Smooth muscle cell (in vitro differentiated cells): ENCODE measurements around the gene ACVR1C. TPM values are rescaled to one million over a fixed set of nuclear protein-coding genes. Genes with fewer than 3 reads are reported as not detected.
A peak's percentile ranks its signal among the peaks of the same experiment; 100 is the strongest.

ENCODE experiments used
- DNase-seq: peaks from one replicate; lab custom pipeline; 2025; ENCODE audit not compliant: unreplicated experiment; lab: John Stamatoyannopoulos, UW
- H2AFZ ChIP-seq: fragments of 200-600 bp; sonication (generic); 2 replicates; pipeline ENCODE4 v1.6.0; 2016; ENCODE audit warnings: antibody characterized with exemption, low read depth, mild to moderate bottlenecking
- H3F3A ChIP-seq: fragments of 200-600 bp; sonication (generic); 2 replicates; pipeline ENCODE4 v1.6.0; 2017; ENCODE audit warnings: antibody characterized with exemption, low read depth
- H3K27ac ChIP-seq: fragments of 200-600 bp; sonication (generic); 2 replicates; pipeline ENCODE4 v1.5.1; 2016; ENCODE audit warnings: low read depth, mild to moderate bottlenecking
- H3K27me3 ChIP-seq: fragments of 200-600 bp; sonication (generic); 2 replicates; pipeline ENCODE4 v1.6.1; 2016; ENCODE audit warnings: low read depth, mild to moderate bottlenecking
- H3K36me3 ChIP-seq: fragments of 200-600 bp; sonication (generic); 2 replicates; pipeline ENCODE4 v1.5.1; 2016; ENCODE audit warnings: low read depth
- H3K4me1 ChIP-seq: fragments of 200-600 bp; sonication (generic); 2 replicates; pipeline ENCODE4 v1.5.1; 2016; ENCODE audit warnings: low read depth
- H3K4me2 ChIP-seq: fragments of 200-600 bp; sonication (generic); 2 replicates; pipeline ENCODE4 v1.6.0; 2016; ENCODE audit warnings: mild to moderate bottlenecking
- H3K4me3 ChIP-seq: fragments of 200-600 bp; sonication (generic); 2 replicates; pipeline ENCODE4 v1.5.1; 2016; ENCODE audit warnings: mild to moderate bottlenecking
- H3K79me2 ChIP-seq: fragments of 200-600 bp; sonication (generic); 2 replicates; pipeline ENCODE4 v1.6.0; 2016; ENCODE audit warnings: low read depth, mild to moderate bottlenecking
- H3K9ac ChIP-seq: fragments of 200-600 bp; sonication (generic); 2 replicates; pipeline ENCODE4 v1.6.0; 2016; ENCODE audit warnings: low read depth
- H3K9me3 ChIP-seq: fragments of 200-600 bp; sonication (generic); replicated peaks from 2 replicates; pipeline ENCODE4 v1.5.1; 2016; ENCODE audit warnings: low read depth
- H4K20me1 ChIP-seq: fragments of 200-600 bp; sonication (generic); 2 replicates; pipeline ENCODE4 v1.6.0; 2016; ENCODE audit warnings: low read depth
- CTCF ChIP-seq: fragments of 200-600 bp; sonication (generic); IDR thresholded peaks from 2 replicates; pipeline ENCODE4 v1.5.1; 2017; ENCODE audit warnings: borderline replicate concordance, mild to moderate bottlenecking, antibody characterized with exemption; ENCODE audit not compliant: insufficient read depth, poor library complexity, severe bottlenecking
- WGBS: methylation state at CpG from one replicate; pipeline ENCODE4 v1.1.7; 2016; ENCODE audit warnings: low lambda C conversion rate; 5-methylcytosine and 5-hydroxymethylcytosine counted together
- polyA plus RNA-seq: library from polyadenylated mRNA; unstranded; fragments of >200 nt; fragmentation: Nextera tagmentation; extraction: Ambion mirVana; gene quantifications from 2 replicates; pipeline ENCODE4 v1.2.1, GENCODE V29; 2016
- total RNA-seq: library from RNA; depleted of rRNA; stranded (reverse); fragments of >200 nt; gene quantifications from 2 replicates; pipeline ENCODE4 v1.2.3, GENCODE V29; 2014

The ACVR1C gene
- total and polyA plus RNA-seq, 2 experiments from 2014 or later: 0.36 TPM; not detected in 1

GRCh38 chr2:157644776-157645175 lies 16.1 kb upstream of the ACVR1C start:
- no peak for DNase-seq
- no peak overlapping the region for H2AFZ ChIP-seq
- no peak for TF ChIP-seq CTCF
- no peak overlapping the region for H3K27ac ChIP-seq
- H3K36me3 ChIP-seq: no peaks in the 10 kb centered on the region
- no peak overlapping the region for H3K4me3 ChIP-seq
- no peaks in the 10 kb centered on the region for H3K4me1 ChIP-seq
- no peaks in the 10 kb centered on the region for H3K9me3 ChIP-seq
- H3K27me3 ChIP-seq: no peaks in the 10 kb centered on the region
- no peak overlapping the region for H3K4me2 ChIP-seq
- H3K9ac ChIP-seq: no peak overlapping the region
- no peaks in the 10 kb centered on the region for H3F3A ChIP-seq
- no peaks in the 10 kb centered on the region for H4K20me1 ChIP-seq
- H3K79me2 ChIP-seq: no peaks in the 10 kb centered on the region

- no peak for DNase-seq
- no peak for TF ChIP-seq CTCF
- Histone ChIP-seq H3K36me3 (no peaks in the 10 kb centered on the region), H3K79me2 (no peaks in the 10 kb centered on the region), H3K4me2 (no peak overlapping the region), H3F3A (no peaks in the 10 kb centered on the region), H2AFZ (no peak overlapping the region), H3K9ac (no peak overlapping the region), H3K27ac (no peak overlapping the region), H3K27me3 (peaks cover 16% of the 10 kb centered on the region), H3K4me3 (no peak overlapping the region), H3K9me3 (no peaks in the 10 kb centered on the region), H4K20me1 (no peaks in the 10 kb centered on the region), H3K4me1 (peaks cover 8% of the 10 kb centered on the region)
- 78% methylated on average over 2 of the region's 2 CpGs for WGBS
These were observed 3.2 kb upstream of the ACVR1C start for GRCh38 chr2:157631861-157632260.

GRCh38 chr2:157627594-157628476 lies 829 bp downstream of the ACVR1C start:
- no peak overlapping the region for H3K27ac ChIP-seq
- DNase-seq: no peak

More at GRCh38 chr2:157627594-157628476, 829 bp downstream of the ACVR1C start:
- peaks cover 45% of the 10 kb centered on the region for H3K27me3 ChIP-seq
- H3K4me2 ChIP-seq: peak overlapping the region; percentile 100
- no peaks in the 10 kb centered on the region for H4K20me1 ChIP-seq
- no peaks in the 10 kb centered on the region for H3K36me3 ChIP-seq
- no peak for TF ChIP-seq CTCF
- peaks cover 8% of the 10 kb centered on the region for H3K4me1 ChIP-seq
- H3K4me3 ChIP-seq: peak overlapping the region; percentile 57
- H3K9me3 ChIP-seq: no peaks in the 10 kb centered on the region
- no peak overlapping the region for H3K9ac ChIP-seq
- peak overlapping the region; percentile 73 for H2AFZ ChIP-seq
- H3F3A ChIP-seq: no peaks in the 10 kb centered on the region
- WGBS: 12% methylated on average over 31 of the region's 31 CpGs
- no peaks in the 10 kb centered on the region for H3K79me2 ChIP-seq
